Panc1 (cell line): Measurements from ENCODE around the gene AACS. TPM values are rescaled to one million over a fixed set of nuclear protein-coding genes. Genes with fewer than 3 reads are reported as not detected.

Source experiments
- ATAC-seq: fragments of 200-7000 bp; cut with Tn5 transposase; 2 replicates; pipeline ENCODE4 v1.9.1; 2020; ENCODE audit warnings: mild to moderate bottlenecking, moderate library complexity
- BruUV-seq: library from RNA; stranded (reverse); fragments of 400-500 nt; replicated peaks from 2 replicates; lab custom pipeline; 2021; lab: Mats Ljungman, UMichigan
- CTCF ChIA-PET: fragments of 300-600 bp; sonication (Branson Sonifier 250); formaldehyde crosslinking; loops from one replicate; lab custom pipeline; 2022; ENCODE audit warnings: antibody characterized with exemption; lab: Charles Lee
- POLR2A ChIA-PET: fragments of 300-600 bp; sonication (Branson Sonifier 250); formaldehyde crosslinking; loops from one replicate; lab custom pipeline; 2022; ENCODE audit warnings: antibody characterized with exemption; lab: Charles Lee
- DNase-seq: peaks from one replicate; pipeline ENCODE4 v3.0.0-alpha.2; 2010; ENCODE audit warnings: low read depth, low spot score
- H3K27ac ChIP-seq: 2 replicates; pipeline ENCODE4 v1.5.1; 2011; ENCODE audit warnings: mild to moderate bottlenecking, low read length, inconsistent platforms
- H3K27me3 ChIP-seq: fragments of 200-500 bp; sonication (Bioruptor generic); 2 replicates; pipeline ENCODE4 v1.6.0; 2014; ENCODE audit warnings: low read length, inconsistent platforms; ENCODE audit not compliant: control insufficient read depth, insufficient read depth
- H3K36me3 ChIP-seq: fragments of 200-500 bp; sonication (Bioruptor generic); 2 replicates; pipeline ENCODE4 v1.5.1; 2014; ENCODE audit warnings: inconsistent platforms, mild to moderate bottlenecking, low read length, moderate library complexity; ENCODE audit not compliant: control insufficient read depth, insufficient read depth
- H3K4me1 ChIP-seq: 2 replicates; pipeline ENCODE4 v1.5.1; 2011; ENCODE audit warnings: inconsistent platforms, mild to moderate bottlenecking, low read length, moderate library complexity; ENCODE audit not compliant: control insufficient read depth, insufficient read depth
- H3K4me3 ChIP-seq, 2 experiments: 2 replicates each; pipeline ENCODE4 v1.5.1; 2011 to 2012; ENCODE audit warnings: low read depth in 2 of 2, low read length in 2 of 2, mild to moderate bottlenecking in 2 of 2, inconsistent platforms in 1 of 2, moderate library complexity in 1 of 2
- H3K9me3 ChIP-seq: fragments of 200-500 bp; sonication (Bioruptor generic); 2 replicates; pipeline ENCODE4 v1.5.1; 2014; ENCODE audit warnings: low read depth, mild to moderate bottlenecking, inconsistent platforms, low read length, moderate library complexity; ENCODE audit not compliant: control insufficient read depth, insufficient read depth
- CTCF ChIP-seq: fragments of 450-650 bp; IDR thresholded peaks from 2 replicates; pipeline ENCODE4 v1.5.1; 2017; ENCODE audit warnings: mild to moderate bottlenecking
- POLR2AphosphoS5 ChIP-seq: IDR thresholded peaks from 2 replicates; pipeline ENCODE4 v1.6.1; 2012; ENCODE audit warnings: mild to moderate bottlenecking, low read depth, low read length, moderate library complexity
- REST ChIP-seq, 2 experiments: IDR thresholded peaks; 2 replicates each; pipeline ENCODE4 v1.6.1; 2011 to 2012; ENCODE audit warnings: low read depth in 2 of 2, control low read depth in 1 of 2, low read length in 1 of 2, mild to moderate bottlenecking in 1 of 2, moderate library complexity in 1 of 2; ENCODE audit not compliant: insufficient read depth in 1 of 2
- SIN3A ChIP-seq: IDR thresholded peaks from 2 replicates; pipeline ENCODE4 v1.6.1; 2012; ENCODE audit warnings: low read depth, mild to moderate bottlenecking, low read length, moderate library complexity, borderline replicate concordance; ENCODE audit not compliant: insufficient read depth
- TCF7L2 ChIP-seq: IDR thresholded peaks from 2 replicates; pipeline ENCODE4 v1.6.1; 2011; ENCODE audit warnings: mild to moderate bottlenecking, low read depth, low read length, inconsistent platforms
- in situ Hi-C: cut with HindIII; loops from 2 replicates; pipeline ENCODE4 v1.10.0; 2016; ENCODE audit warnings: low sequenced_read_pairs, low pct_unique_long_range_greater_than_20kb
- intact Hi-C: fragments of 100-400 bp; cut with micrococcal nuclease; formaldehyde crosslinking; loops from one replicate; pipeline ENCODE4 v1.10.0; 2022; ENCODE audit not compliant: unreplicated experiment
- total RNA-seq: library from RNA; stranded (reverse); gene quantifications from one replicate; pipeline ENCODE4 v1.2.1, GENCODE V29; 2021; ENCODE audit not compliant: unreplicated experiment

Gene AACS
- total RNA-seq, 1 experiment from 2014 or later = 34.7 TPM

GRCh38 chr12:125151284-125151683 is 86.0 kb downstream of the AACS start:
- BruUV-seq = no TSS peak
- no peak overlapping the region for H3K27ac ChIP-seq
- intact Hi-C loops (no loop called here), in situ Hi-C loops (no loop called here)
- TF ChIP-seq POLR2AphosphoS5 = no peak
- no peak for TF ChIP-seq SIN3A
- TF ChIP-seq REST (IDR thresholded peaks at IDR 0.05; ENCODE audit: insufficient read depth in 1 of 2, low read depth in 2 of 2, low read length in 1 of 2) = no peak
- TF ChIP-seq TCF7L2 = no peak
- TF ChIP-seq CTCF = no peak
- no peak overlapping the region for H3K4me3 ChIP-seq
- CTCF ChIA-PET = no interaction called here
- H3K27me3 ChIP-seq = no peaks in the 10 kb centered on the region
- H3K4me1 ChIP-seq = no peaks in the 10 kb centered on the region
- DNase-seq = no peak
- POLR2A ChIA-PET = no interaction called here
- 0 out of 2 replicates have a peak, but pooled peaks have one; percentile 17 for ATAC-seq
- no peaks in the 10 kb centered on the region for H3K9me3 ChIP-seq
- H3K36me3 ChIP-seq = no peaks in the 10 kb centered on the region

GRCh38 chr12:125152463-125152862 is 87.2 kb downstream of the AACS start:
- no peaks in the 10 kb centered on the region for H3K9me3 ChIP-seq
- ChIA-PET POLR2A (no interaction called here), CTCF (interaction anchor here (0.6 kb wide), 1 partner anchor 11 kb away, joined by 5 read pairs; no protein-coding TSS in a partner anchor)
- no TSS peak for BruUV-seq
- H3K4me1 ChIP-seq = no peaks in the 10 kb centered on the region
- ATAC-seq (peak; percentile 22; the same call in 1 of the 2 replicates), DNase-seq (no peak)
- no peak overlapping the region for H3K27ac ChIP-seq
- H3K27me3 ChIP-seq = no peaks in the 10 kb centered on the region
- H3K36me3 ChIP-seq = no peaks in the 10 kb centered on the region
- TF ChIP-seq POLR2AphosphoS5 (no peak), SIN3A (no peak), CTCF (no peak), REST (IDR thresholded peaks at IDR 0.05; ENCODE audit: insufficient read depth in 1 of 2, low read depth in 2 of 2, low read length in 1 of 2) (no peak), TCF7L2 (no peak)
- intact Hi-C loops = no loop called here
- in situ Hi-C loops = no loop called here
- H3K4me3 ChIP-seq = no peak overlapping the region
